ENCODE data around the gene C1QTNF8. TPM values are rescaled to one million over a fixed set of nuclear protein-coding genes. Genes with fewer than 3 reads are reported as not detected.

The C1QTNF8 gene
- total RNA-seq, 1 donor: not detected

DNA sequence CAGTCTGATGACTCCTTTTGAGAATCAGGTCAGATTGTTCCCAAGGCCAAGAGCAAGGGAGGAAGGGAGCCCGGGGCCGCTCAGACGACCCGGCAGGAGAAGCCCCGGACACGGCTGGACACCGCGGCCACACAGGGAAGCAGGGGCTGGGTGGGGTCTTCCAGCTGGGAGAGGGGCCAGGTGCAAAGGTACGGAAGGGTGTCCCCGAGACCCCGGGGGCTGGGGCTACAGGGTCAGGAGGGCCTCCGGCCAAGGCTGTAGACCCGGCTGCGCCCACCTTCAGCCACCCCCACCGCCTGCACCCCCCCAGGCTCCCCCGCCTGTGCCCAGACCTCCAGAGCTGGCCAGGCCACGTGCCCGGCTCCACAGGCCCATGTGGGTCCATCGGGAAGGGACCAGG lies 21.9 kb upstream of the C1QTNF8 start:
- no peak for DNase-seq (ENCODE audit: low read depth)
- TF ChIP-seq, protein P1, sequence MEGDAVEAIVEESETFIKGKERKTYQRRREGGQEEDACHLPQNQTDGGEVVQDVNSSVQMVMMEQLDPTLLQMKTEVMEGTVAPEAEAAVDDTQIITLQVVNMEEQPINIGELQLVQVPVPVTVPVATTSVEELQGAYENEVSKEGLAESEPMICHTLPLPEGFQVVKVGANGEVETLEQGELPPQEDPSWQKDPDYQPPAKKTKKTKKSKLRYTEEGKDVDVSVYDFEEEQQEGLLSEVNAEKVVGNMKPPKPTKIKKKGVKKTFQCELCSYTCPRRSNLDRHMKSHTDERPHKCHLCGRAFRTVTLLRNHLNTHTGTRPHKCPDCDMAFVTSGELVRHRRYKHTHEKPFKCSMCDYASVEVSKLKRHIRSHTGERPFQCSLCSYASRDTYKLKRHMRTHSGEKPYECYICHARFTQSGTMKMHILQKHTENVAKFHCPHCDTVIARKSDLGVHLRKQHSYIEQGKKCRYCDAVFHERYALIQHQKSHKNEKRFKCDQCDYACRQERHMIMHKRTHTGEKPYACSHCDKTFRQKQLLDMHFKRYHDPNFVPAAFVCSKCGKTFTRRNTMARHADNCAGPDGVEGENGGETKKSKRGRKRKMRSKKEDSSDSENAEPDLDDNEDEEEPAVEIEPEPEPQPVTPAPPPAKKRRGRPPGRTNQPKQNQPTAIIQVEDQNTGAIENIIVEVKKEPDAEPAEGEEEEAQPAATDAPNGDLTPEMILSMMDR (IDR thresholded peaks at IDR 0.05; ENCODE audit: insufficient read depth, low read depth, low read length): no peak
- H3K4me3 ChIP-seq (ENCODE audit: low read depth, low read length): no peak overlapping the region

DNA sequence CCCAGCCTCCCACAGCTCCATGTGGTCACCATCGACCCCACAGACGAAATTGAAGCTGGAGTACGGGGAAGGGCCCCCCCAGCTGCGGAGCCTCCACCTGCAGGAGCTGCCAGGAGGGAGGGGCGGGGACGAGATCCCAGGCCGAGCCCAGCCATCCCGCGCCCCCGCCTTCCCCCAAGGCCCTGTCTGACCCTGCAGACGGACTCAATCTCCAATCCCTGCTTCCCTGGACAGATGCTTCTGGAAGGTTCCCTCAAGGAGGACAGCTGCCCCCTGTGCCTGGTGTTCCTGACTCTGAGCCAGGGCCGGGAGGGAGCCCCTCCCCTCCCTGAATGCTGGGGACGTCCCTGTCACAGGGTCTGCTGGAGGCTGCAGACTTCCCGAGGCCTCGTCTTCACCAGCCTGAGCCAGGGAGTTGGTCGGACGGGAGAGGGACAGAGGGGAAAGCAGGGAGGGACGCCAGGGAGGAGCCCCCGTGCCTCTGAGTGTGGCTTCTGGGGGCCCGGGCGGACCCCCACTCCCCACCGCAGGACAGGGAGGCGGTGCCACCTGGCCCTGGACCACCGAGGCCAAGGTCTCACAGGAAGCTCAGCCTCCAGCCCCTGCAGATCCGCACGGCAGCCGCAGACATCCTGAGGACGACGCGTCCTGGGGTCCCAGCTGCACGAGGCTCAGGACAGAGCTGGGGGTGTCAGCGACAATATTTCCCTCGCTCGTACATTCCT lies 21.3 kb upstream of the C1QTNF8 start:
- DNase-seq (ENCODE audit: low read depth): no peak
- H3K4me3 ChIP-seq (ENCODE audit: low read depth, low read length): no peak overlapping the region
- TF ChIP-seq, protein P1 (IDR thresholded peaks at IDR 0.05; ENCODE audit: insufficient read depth, low read depth, low read length): no peak

DNA sequence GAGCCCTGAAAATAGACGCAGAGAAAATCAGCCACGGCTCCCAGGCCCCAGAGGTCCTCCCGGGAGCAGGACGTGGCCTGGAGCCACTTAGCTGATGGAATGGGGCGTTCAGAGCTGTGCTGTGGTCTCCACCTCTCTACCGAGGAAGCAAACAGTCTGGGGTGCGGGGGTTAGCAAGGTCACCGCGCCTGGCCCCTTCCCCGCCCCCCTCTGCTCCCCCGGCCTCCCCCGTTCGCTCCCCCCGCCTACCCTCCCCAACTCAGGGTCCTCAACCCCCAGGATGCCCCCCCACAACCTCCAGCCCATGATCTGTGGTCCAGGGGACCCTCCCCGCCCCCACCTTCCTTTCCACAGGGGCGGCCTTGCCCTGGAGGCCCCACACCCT lies 20.6 kb upstream of the C1QTNF8 start:
- TF ChIP-seq, protein P1 (IDR thresholded peaks at IDR 0.05; ENCODE audit: insufficient read depth, low read depth, low read length): no peak
- DNase-seq (ENCODE audit: low read depth): no peak
- H3K4me3 ChIP-seq (ENCODE audit: low read depth, low read length): no peak overlapping the region

DNA sequence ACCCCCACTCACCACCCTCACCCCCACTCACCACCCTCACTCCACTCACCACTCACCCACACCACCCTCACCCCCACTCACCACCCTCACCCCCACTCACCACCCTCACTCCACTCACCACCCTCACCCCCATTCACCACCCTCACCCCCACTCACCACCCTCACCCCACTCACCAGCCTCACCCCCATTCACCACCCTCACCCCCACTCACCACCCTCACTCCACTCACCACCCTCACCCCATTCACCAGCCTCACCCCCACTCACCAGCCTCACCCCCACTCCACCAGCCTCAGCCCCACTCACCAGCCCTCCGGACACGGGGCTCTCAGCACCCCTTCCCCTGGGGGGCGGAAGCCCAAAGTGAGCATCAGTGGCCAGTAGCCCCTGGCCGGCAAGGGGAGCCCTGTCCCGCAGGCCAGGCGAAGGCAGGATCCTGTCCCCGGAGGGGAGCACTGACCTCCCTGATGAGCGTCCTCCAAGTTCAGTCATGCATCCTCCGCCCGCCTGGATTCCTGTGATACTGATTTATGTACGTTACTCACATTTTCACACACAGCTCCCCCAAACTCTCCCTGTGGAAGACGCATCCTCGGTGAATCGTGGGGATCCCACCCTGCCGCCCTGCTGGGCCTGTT lies 18.0 kb upstream of the C1QTNF8 start:
- no peak overlapping the region for H3K4me3 ChIP-seq (ENCODE audit: low read depth, low read length)
- TF ChIP-seq, protein P1 (IDR thresholded peaks at IDR 0.05; ENCODE audit: insufficient read depth, low read depth, low read length): no peak
- DNase-seq (ENCODE audit: low read depth): no peak

DNA sequence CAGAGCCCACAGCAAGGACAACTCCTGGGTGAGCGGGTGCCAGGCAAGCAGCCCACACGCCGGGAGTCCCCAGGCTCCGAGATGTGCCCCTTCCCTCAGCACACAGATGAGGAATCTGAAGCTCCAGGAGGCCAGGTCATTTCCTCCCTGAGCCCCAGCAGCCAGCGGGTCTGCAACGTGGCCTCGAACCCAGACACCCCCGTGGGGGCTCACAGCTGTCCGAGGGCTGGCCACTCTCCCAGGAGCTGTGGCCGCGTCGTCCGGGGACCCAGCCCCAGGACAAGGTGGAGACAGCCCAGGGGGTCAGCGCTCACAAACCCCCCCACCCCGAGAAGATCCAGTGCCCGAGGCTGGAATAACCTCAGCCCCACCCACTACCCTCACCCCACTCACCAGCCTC lies 17.4 kb upstream of the C1QTNF8 start:
- TF ChIP-seq, protein P1 (IDR thresholded peaks at IDR 0.05; ENCODE audit: insufficient read depth, low read depth, low read length): no peak
- H3K4me3 ChIP-seq (ENCODE audit: low read depth, low read length): no peak overlapping the region
- DNase-seq (ENCODE audit: low read depth): no peak

DNA sequence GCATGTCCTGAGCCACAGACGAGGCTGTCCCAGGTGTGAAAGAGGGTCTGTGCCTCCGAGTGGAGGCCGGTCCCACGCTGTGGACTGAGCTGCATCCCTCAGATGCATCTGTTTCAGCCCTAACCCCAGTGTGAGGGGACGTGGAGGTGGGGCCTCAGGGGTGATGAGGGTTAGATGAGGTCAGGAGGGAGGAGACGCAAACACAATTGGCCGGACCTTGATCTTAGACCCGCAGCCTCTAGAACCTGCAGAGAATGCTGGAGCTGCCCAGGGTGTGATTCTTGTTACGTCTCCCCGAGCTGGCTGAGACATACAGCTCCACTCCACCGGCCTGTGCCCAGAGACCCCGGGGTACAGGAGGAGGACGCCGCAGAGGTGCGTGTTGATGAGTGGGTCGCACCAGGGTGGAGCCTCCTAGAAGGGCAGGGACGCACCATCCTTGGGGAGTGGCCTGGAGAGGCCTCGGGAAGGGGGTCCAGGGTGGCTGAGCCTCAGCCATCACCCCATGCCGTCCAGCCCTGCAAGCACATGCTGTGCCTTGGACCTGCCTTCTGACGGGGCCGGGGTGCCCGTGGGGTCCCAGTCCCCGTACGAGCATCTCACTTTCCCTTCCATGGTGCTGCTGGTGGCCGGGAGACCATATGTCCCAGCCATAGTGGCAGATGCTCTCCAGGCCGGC lies 16.6 kb upstream of the C1QTNF8 start:
- TF ChIP-seq, protein P1 (IDR thresholded peaks at IDR 0.05; ENCODE audit: insufficient read depth, low read depth, low read length): no peak
- DNase-seq (ENCODE audit: low read depth): no peak
- no peak overlapping the region for H3K4me3 ChIP-seq (ENCODE audit: low read depth, low read length)
